Endodermal cell (in vitro differentiated cells): Measurements from ENCODE around the gene CAPN13. TPM values are rescaled to one million over a fixed set of nuclear protein-coding genes. Genes with fewer than 3 reads are reported as not detected.

Experiments used
- DNase-seq: peaks from one replicate; pipeline ENCODE4 v3.0.0-alpha.2; 2017
- H3K27ac ChIP-seq: 2 replicates; pipeline ENCODE4 v1.5.1; 2013; ENCODE audit warnings: mild to moderate bottlenecking, low read depth, low read length, moderate library complexity
- H3K27me3 ChIP-seq: 2 replicates; pipeline ENCODE4 v1.6.1; 2013; ENCODE audit warnings: mild to moderate bottlenecking, low read length, moderate library complexity; ENCODE audit not compliant: insufficient read depth, control insufficient read depth, poor library complexity, severe bottlenecking
- H3K36me3 ChIP-seq: 2 replicates; pipeline ENCODE4 v1.7.0; 2013; ENCODE audit warnings: mild to moderate bottlenecking, low read length, moderate library complexity; ENCODE audit not compliant: control insufficient read depth, insufficient read depth
- H3K4me1 ChIP-seq: one replicate; pipeline ENCODE4 v1.7.0; 2013; ENCODE audit warnings: low read length; ENCODE audit not compliant: control insufficient read depth, insufficient read depth
- H3K4me3 ChIP-seq: 2 replicates; pipeline ENCODE4 v1.5.1; 2013; ENCODE audit warnings: mild to moderate bottlenecking, low read length, moderate library complexity
- H3K9ac ChIP-seq: 2 replicates; pipeline ENCODE4 v1.6.1; 2013; ENCODE audit warnings: mild to moderate bottlenecking, low read length, moderate library complexity; ENCODE audit not compliant: poor library complexity, severe bottlenecking; ENCODE audit errors: extremely low read depth
- H3K9me3 ChIP-seq: 2 replicates; pipeline ENCODE4 v1.6.1; 2013; ENCODE audit warnings: mild to moderate bottlenecking, low read length, moderate library complexity; ENCODE audit not compliant: control insufficient read depth
- H3K27ac Mint-ChIP-seq: 2 replicates; pipeline ENCODE4 v1.8.0; 2020; ENCODE audit warnings: mixed read lengths
- H3K27me3 Mint-ChIP-seq: 2 replicates; pipeline ENCODE4 v1.8.0; 2021; ENCODE audit warnings: mild to moderate bottlenecking, mixed read lengths; ENCODE audit not compliant: insufficient read depth
- H3K36me3 Mint-ChIP-seq: 2 replicates; pipeline ENCODE4 v1.8.0; 2020; ENCODE audit warnings: low read depth, mixed read lengths
- H3K4me1 Mint-ChIP-seq: 2 replicates; pipeline ENCODE4 v1.8.0; 2020; ENCODE audit warnings: mixed read lengths
- H3K4me3 Mint-ChIP-seq: 2 replicates; pipeline ENCODE4 v1.8.0; 2020; ENCODE audit warnings: mild to moderate bottlenecking, moderate library complexity, mixed read lengths
- H3K9me3 Mint-ChIP-seq: 2 replicates; pipeline ENCODE4 v1.8.0; 2020; ENCODE audit warnings: mild to moderate bottlenecking, mixed read lengths
- WGBS, 2 experiments: methylation state at CpG; one replicate each; pipeline versions ENCODE4 v1.1.5 to v1.1.7; 2013; ENCODE audit warnings: missing lambda C conversion rate in 2 of 2, mixed read lengths in 1 of 2; ENCODE audit not compliant: insufficient coverage in 1 of 2, insufficient read length in 1 of 2; 5-methylcytosine and 5-hydroxymethylcytosine counted together
- total RNA-seq, 2 donors: library from RNA; stranded (reverse); fragmentation: NEBNext Ultra II Directional in 1 of 2; extraction: Animal tissue kit (Norgen Biotek cat#: 25700) in 1 of 2; gene quantifications; 2 replicates in 1 of 2; 3 replicates in 1 of 2; pipeline ENCODE4 v1.2.1, GENCODE V29; 2021
- TF ChIP-seq, protein P1 (sequence below): fragments of 200-600 bp; sonication (generic); conservative IDR thresholded peaks from 2 replicates; pipeline ENCODE4 v1.5.0; 2021; ENCODE audit warnings: antibody characterized with exemption, mild to moderate bottlenecking

CAPN13 gene
- total RNA-seq, 2 donors from 2014 or later = 29.5 to 38.6 TPM

- H3K9ac ChIP-seq = no peak overlapping the region
- no peaks in the 10 kb centered on the region for H3K27me3 ChIP-seq
- H3K9me3 ChIP-seq = no peaks in the 10 kb centered on the region
- H3K4me1 ChIP-seq = no peaks in the 10 kb centered on the region
- no peaks in the 10 kb centered on the region for H3K4me1 Mint-ChIP-seq
- 87 to 96% methylated on average over 3 to 6 of the region's 6 CpGs for WGBS, 2 experiments
- TF ChIP-seq, protein P1, sequence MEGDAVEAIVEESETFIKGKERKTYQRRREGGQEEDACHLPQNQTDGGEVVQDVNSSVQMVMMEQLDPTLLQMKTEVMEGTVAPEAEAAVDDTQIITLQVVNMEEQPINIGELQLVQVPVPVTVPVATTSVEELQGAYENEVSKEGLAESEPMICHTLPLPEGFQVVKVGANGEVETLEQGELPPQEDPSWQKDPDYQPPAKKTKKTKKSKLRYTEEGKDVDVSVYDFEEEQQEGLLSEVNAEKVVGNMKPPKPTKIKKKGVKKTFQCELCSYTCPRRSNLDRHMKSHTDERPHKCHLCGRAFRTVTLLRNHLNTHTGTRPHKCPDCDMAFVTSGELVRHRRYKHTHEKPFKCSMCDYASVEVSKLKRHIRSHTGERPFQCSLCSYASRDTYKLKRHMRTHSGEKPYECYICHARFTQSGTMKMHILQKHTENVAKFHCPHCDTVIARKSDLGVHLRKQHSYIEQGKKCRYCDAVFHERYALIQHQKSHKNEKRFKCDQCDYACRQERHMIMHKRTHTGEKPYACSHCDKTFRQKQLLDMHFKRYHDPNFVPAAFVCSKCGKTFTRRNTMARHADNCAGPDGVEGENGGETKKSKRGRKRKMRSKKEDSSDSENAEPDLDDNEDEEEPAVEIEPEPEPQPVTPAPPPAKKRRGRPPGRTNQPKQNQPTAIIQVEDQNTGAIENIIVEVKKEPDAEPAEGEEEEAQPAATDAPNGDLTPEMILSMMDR = no peak
- no peaks in the 10 kb centered on the region for H3K27me3 Mint-ChIP-seq
- no peak overlapping the region for H3K4me3 ChIP-seq
- H3K27ac ChIP-seq = no peak overlapping the region
- peaks cover 4% of the 10 kb centered on the region for H3K9me3 Mint-ChIP-seq
- peaks cover 2% of the 10 kb centered on the region for H3K36me3 Mint-ChIP-seq
- H3K27ac Mint-ChIP-seq = no peak overlapping the region
- no peak for DNase-seq
- H3K36me3 ChIP-seq = no peaks in the 10 kb centered on the region
- no peak overlapping the region for H3K4me3 Mint-ChIP-seq
Observed at GRCh38 chr2:30721668-30722647, 85.3 kb downstream of the CAPN13 start.

GRCh38 chr2:30721241-30721640 lies 86.0 kb downstream of the CAPN13 start:
- H3K4me3 Mint-ChIP-seq = no peak overlapping the region
- Histone ChIP-seq H3K36me3 (no peaks in the 10 kb centered on the region), H3K27me3 (no peaks in the 10 kb centered on the region), H3K27ac (no peak overlapping the region), H3K4me1 (no peaks in the 10 kb centered on the region), H3K9ac (no peak overlapping the region), H3K9me3 (no peaks in the 10 kb centered on the region), H3K4me3 (no peak overlapping the region)
- DNase-seq = peak; percentile 25
- H3K27me3 Mint-ChIP-seq = no peaks in the 10 kb centered on the region
- no peaks in the 10 kb centered on the region for H3K4me1 Mint-ChIP-seq
- 89 to 95% methylated on average over 4 of the region's 4 CpGs for WGBS, 2 experiments
- H3K36me3 Mint-ChIP-seq = peaks cover 2% of the 10 kb centered on the region
- no peak overlapping the region for H3K27ac Mint-ChIP-seq
- TF ChIP-seq, protein P1 = no peak
- H3K9me3 Mint-ChIP-seq = peaks cover 4% of the 10 kb centered on the region

- 50 to 80% methylated on average over 1 of the region's 1 CpG for WGBS, 2 experiments
Observed at GRCh38 chr2:30717081-30717650, 90.1 kb downstream of the CAPN13 start.

More at GRCh38 chr2:30717081-30717650, 90.1 kb downstream of the CAPN13 start:
- H3K9me3 Mint-ChIP-seq = peaks cover 4% of the 10 kb centered on the region
- no peaks in the 10 kb centered on the region for H3K4me1 Mint-ChIP-seq
- H3K9ac ChIP-seq = no peak overlapping the region
- H3K4me3 Mint-ChIP-seq = no peak overlapping the region
- no peak overlapping the region for H3K27ac ChIP-seq
- no peaks in the 10 kb centered on the region for H3K27me3 Mint-ChIP-seq
- no peak overlapping the region for H3K4me3 ChIP-seq
- DNase-seq = peak; percentile 27
- no peaks in the 10 kb centered on the region for H3K4me1 ChIP-seq
- no peak overlapping the region for H3K27ac Mint-ChIP-seq
- TF ChIP-seq, protein P1 = no peak
- H3K9me3 ChIP-seq = no peaks in the 10 kb centered on the region
- no peaks in the 10 kb centered on the region for H3K36me3 ChIP-seq
- no peaks in the 10 kb centered on the region for H3K27me3 ChIP-seq
- peaks cover 2% of the 10 kb centered on the region for H3K36me3 Mint-ChIP-seq
